Activated naive CD4-positive, alpha-beta T cell treated with anti-CD3 and anti-CD28 coated beads, Interleukin-2, amount 50 U/mL, for 16 hours (primary cell): Measurements from ENCODE around the gene AXIN2.
A peak's percentile ranks its signal among the peaks of the same experiment; 100 is the strongest.

ENCODE experiments used
- DNase-seq: peaks from one replicate; pipeline ENCODE4 v3.0.0-alpha.2; 2020

AXIN2 gene

GRCh38 chr17:65561452-65562205, at the start of gene AXIN2:
Gene AXIN2 (minus strand): TSS chr17:65561648. CDS start chr17:65558620, 3,028 bp downstream.
- DNase-seq: peak; percentile 91

GRCh38 chr17:65609749-65610148, 48.3 kb upstream of the AXIN2 start:
- DNase-seq: no peak

GRCh38 chr17:65609286-65609685, 47.8 kb upstream of the AXIN2 start:
- no peak for DNase-seq

- DNase-seq: no peak
Observed at GRCh38 chr17:65604070-65604469, 42.6 kb upstream of the AXIN2 start.

GRCh38 chr17:65601881-65602280, 40.4 kb upstream of the AXIN2 start:
- DNase-seq: no peak

- DNase-seq: no peak
Observed at GRCh38 chr17:65601145-65601544, 39.7 kb upstream of the AXIN2 start.

- DNase-seq: no peak
Observed at GRCh38 chr17:65600518-65600917, 39.1 kb upstream of the AXIN2 start.

- DNase-seq: no peak
Observed at GRCh38 chr17:65599650-65600049, 38.2 kb upstream of the AXIN2 start.

GRCh38 chr17:65598746-65599145, 37.3 kb upstream of the AXIN2 start:
- no peak for DNase-seq

GRCh38 chr17:65595071-65595656, 33.7 kb upstream of the AXIN2 start:
- DNase-seq: no peak

- peak; percentile 24 for DNase-seq
Observed at GRCh38 chr17:65593855-65594845, 32.7 kb upstream of the AXIN2 start.

- DNase-seq: no peak
Observed at GRCh38 chr17:65593092-65593854, 31.8 kb upstream of the AXIN2 start.

- no peak for DNase-seq
Observed at GRCh38 chr17:65592125-65592965, 30.9 kb upstream of the AXIN2 start.

- no peak for DNase-seq
Observed at GRCh38 chr17:65589321-65589720, 27.9 kb upstream of the AXIN2 start.

GRCh38 chr17:65588181-65588808, 26.8 kb upstream of the AXIN2 start:
- DNase-seq: no peak

- DNase-seq: no peak
Observed at GRCh38 chr17:65587534-65588180, 26.2 kb upstream of the AXIN2 start.

- no peak for DNase-seq
Observed at GRCh38 chr17:65586899-65587298, 25.5 kb upstream of the AXIN2 start.

GRCh38 chr17:65584604-65585521, 23.4 kb upstream of the AXIN2 start:
- no peak for DNase-seq

GRCh38 chr17:65583921-65584603, 22.6 kb upstream of the AXIN2 start:
- no peak for DNase-seq
